ENCODE results near the gene ELMO1. TPM values are rescaled to one million over a fixed set of nuclear protein-coding genes. Genes with fewer than 3 reads are reported as not detected.

ELMO1 gene
- total RNA-seq, 2 experiments from 2014 or later = 68.0 to 74.4 TPM

DNA sequence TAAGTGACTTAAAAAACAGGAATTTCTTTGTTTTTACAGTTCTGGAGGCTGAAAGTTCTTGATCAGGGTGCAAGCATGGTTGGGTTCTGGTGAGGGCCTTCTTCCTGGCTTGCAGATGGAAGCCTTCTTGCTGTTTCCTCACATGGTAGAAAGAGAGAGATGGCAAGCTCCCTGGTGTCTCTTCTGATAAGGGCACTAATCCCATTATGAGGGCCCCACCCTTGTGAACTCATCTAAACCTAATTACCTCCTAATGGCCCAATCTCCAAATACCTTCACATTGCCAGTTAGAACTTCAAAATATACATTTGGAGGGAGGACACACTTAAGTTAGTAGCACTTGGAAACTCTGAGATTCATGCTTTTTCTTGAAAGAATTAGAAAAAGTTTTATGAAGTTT lies 410.0 kb downstream of the ELMO1 start:
- Mint-ChIP-seq H3K4me1 (peaks cover 7% of the 10 kb centered on the region), H3K36me3 (peaks cover 68% of the 10 kb centered on the region), H3K27ac (no peak overlapping the region), H3K9me3 (peaks cover 22% of the 10 kb centered on the region), H3K4me3 (no peak overlapping the region), H3K27me3 (no peaks in the 10 kb centered on the region)
- no peak for DNase-seq

DNA sequence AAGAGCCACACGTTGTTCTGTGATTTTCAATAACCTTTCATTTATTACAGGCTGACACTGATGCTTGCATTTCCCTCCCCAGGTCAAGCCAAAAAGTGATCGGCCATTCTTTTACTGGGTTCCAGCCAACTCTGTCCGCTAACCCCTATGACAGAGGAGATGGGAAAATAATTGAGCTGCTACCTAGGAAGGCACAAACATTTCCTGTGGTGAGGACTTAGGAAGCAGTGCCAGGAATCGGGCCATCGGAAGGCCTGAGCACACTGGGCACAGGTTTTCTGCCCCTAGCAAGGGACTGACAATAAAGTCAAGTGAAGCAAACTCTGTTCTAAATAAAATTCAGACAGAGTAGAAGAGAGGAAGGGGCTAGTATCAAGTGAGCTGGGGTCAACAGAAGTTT lies 411.4 kb downstream of the ELMO1 start:
- DNase-seq = no peak
- H3K9me3 Mint-ChIP-seq = peaks cover 22% of the 10 kb centered on the region
- peaks cover 17% of the 10 kb centered on the region for H3K4me1 Mint-ChIP-seq
- no peak overlapping the region for H3K4me3 Mint-ChIP-seq
- peaks cover 64% of the 10 kb centered on the region for H3K36me3 Mint-ChIP-seq
- H3K27me3 Mint-ChIP-seq = no peaks in the 10 kb centered on the region
- no peak overlapping the region for H3K27ac Mint-ChIP-seq

DNA sequence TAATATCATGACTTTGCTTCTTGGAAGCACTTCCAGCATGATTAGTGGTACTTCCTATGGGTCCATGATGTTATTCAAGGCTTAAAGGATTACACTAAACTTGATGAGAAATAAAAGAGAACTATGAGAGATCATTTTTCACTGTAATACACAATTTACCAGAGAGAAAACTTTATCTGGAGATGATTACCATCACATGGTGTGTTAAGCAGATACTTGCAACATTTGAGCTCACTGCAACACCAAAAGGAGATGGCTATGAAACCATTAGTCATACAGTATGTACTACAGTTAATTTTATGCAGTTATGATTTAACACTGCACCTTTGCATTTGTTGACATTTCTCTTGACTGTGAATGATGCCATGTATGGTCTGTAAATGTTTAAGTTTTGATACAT lies 413.0 kb downstream of the ELMO1 start:
- H3K4me3 Mint-ChIP-seq = no peak overlapping the region
- no peak for DNase-seq
- peaks cover 14% of the 10 kb centered on the region for H3K9me3 Mint-ChIP-seq
- H3K27ac Mint-ChIP-seq = no peak overlapping the region
- H3K4me1 Mint-ChIP-seq = peaks cover 34% of the 10 kb centered on the region
- H3K27me3 Mint-ChIP-seq = no peaks in the 10 kb centered on the region
- H3K36me3 Mint-ChIP-seq = peaks cover 65% of the 10 kb centered on the region

DNA sequence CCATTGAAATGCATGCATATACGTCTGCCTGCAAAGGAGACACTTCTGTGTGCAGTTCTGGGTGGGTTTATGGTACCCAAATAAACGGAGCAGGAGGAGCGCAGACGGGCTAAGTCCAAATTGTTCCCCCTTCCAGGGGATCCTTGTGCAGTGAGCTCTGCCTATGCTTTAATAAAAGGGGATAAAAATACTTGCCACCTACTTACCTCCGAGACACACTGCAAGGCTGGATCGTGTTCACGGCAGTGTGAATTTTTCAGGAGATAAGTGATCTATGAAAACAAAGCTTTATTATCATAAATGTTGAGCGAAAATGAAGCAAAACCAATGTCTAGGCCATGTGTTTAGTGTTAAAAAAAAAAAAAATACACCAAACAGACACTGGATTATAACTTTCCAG lies 415.5 kb downstream of the ELMO1 start:
- Mint-ChIP-seq H3K36me3 (peaks cover 48% of the 10 kb centered on the region), H3K27me3 (no peaks in the 10 kb centered on the region), H3K4me3 (no peak overlapping the region), H3K27ac (no peak overlapping the region), H3K9me3 (peaks cover 2% of the 10 kb centered on the region), H3K4me1 (peaks cover 57% of the 10 kb centered on the region)
- DNase-seq = no peak

DNA sequence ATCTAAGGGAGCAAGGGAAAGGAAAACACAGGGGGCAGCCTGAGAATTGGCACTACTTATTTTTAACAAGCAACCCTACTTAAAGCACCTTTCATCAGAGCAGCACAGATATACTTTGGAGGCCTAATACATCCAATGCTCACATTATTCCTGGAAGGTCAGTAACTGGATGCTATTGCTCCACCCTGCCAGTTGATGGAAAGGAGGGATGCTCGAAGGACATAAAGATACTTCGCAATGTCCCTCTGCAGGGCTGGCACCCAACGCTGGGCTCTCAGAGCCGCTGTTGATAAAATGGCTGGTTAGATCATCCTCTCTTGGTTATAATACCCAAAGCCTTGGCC lies 416.4 kb downstream of the ELMO1 start:
- Mint-ChIP-seq H3K9me3 (no peaks in the 10 kb centered on the region), H3K4me3 (no peak overlapping the region), H3K36me3 (peaks cover 44% of the 10 kb centered on the region), H3K27ac (no peak overlapping the region), H3K4me1 (peaks cover 60% of the 10 kb centered on the region), H3K27me3 (no peaks in the 10 kb centered on the region)
- DNase-seq = no peak

DNA sequence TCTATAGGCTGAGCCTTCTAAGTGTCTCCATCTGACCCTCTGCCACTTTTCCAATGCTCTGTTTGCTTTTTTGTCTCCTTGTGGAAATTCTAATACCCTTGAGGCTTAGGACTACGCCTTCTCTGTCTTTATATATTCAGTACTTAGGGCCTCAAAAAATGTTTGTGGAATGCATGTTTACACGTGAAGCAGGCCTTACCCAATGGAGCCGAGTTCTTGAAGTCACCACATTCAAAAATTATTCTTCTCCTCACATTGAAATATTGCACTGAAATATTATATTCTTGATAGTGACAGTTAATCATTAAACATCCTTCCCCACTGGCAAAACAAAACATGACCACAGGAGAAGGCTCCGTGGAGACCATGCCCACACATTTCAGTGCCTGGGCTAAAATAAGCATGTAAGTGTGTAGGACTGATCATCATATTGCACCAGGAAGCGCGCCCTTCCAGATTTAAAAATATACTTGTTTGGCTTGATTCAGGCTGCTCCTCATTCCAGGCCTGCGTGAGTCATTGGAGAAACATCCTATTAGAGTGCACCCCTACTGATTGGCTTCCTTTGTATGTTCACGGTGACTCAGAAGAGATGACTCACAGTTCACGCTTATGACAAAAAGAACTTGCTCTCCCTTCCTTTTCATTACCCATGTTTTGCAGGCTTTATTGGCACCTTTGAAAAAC lies 416.9 kb downstream of the ELMO1 start:
- DNase-seq = peak; percentile 49
- H3K27me3 Mint-ChIP-seq = no peaks in the 10 kb centered on the region
- H3K27ac Mint-ChIP-seq = peak overlapping the region; percentile 70
- peaks cover 45% of the 10 kb centered on the region for H3K36me3 Mint-ChIP-seq
- H3K4me3 Mint-ChIP-seq = no peak overlapping the region
- H3K9me3 Mint-ChIP-seq = no peaks in the 10 kb centered on the region
- H3K4me1 Mint-ChIP-seq = peaks cover 66% of the 10 kb centered on the region

DNA sequence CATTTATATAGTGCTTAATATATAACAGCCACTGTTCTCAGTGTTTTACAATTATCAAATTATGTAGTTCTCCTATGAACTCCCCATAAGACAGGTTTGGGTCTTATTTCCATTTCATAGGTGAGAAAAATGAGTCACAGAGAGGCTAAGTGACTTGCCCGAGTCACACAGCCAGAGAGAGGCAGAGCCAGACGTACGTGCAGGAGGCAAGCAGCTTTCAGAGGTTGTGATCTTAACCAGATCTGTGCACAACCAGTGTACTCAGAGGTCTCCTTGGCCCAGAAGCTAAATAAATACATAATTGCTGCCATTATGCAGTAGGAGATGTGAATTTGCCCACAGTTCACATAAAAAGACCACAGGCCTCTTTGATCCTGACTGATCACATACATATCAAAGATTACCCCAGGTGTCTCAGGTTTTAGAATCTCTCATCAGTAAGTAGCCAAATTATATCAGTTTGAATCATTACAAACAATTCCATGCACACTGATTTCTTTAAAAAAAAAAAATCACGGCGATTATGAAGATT lies 419.7 kb downstream of the ELMO1 start:
- H3K36me3 Mint-ChIP-seq = peaks cover 53% of the 10 kb centered on the region

DNA sequence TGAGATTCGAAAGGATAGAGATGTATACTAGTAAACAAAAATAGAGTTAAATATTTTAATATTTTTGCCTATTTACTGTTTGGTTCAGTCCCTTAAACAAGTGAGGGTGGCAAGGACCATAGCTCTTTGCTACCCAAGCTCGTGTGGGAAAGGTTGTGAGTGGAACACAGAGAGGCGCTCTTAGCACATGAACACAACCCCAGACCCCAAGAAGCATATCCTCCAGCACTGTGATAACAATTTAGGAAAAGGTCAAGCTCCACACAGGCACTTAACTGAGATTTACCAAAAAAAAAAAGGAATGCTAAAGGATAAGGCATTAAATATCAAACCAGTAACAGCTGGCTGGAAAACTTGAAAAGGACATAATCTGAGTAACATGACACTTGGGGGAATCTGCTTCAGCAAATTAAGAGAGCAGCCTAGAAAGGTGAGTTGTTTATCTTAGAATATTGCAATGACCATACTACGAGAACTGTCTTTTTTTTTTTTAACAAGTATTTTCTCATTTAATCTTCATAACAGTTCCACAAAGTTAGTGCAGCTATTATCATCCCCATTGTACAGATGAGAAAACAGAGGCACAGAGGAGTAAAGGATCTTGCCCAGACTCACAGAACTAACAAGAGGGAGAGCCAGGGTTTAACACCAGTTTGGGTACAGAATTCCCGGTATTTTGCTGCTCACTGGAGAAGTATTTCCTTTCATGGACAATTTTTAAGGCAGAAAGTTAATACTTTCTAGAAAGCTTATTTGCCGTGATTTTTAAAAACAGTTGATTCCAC lies 420.9 kb downstream of the ELMO1 start:
- H3K27ac Mint-ChIP-seq = no peak overlapping the region
- no peaks in the 10 kb centered on the region for H3K27me3 Mint-ChIP-seq
- peaks cover 49% of the 10 kb centered on the region for H3K36me3 Mint-ChIP-seq
- H3K9me3 Mint-ChIP-seq = peaks cover 1% of the 10 kb centered on the region
- H3K4me1 Mint-ChIP-seq = peaks cover 55% of the 10 kb centered on the region
- no peak overlapping the region for H3K4me3 Mint-ChIP-seq
- DNase-seq = no peak

More for the DNA sequence above, 419.7 kb downstream of the ELMO1 start:
- peak overlapping the region; percentile 23 for H3K27ac Mint-ChIP-seq
- no peaks in the 10 kb centered on the region for H3K9me3 Mint-ChIP-seq
- no peaks in the 10 kb centered on the region for H3K27me3 Mint-ChIP-seq
- peak; percentile 46 for DNase-seq
- no peak overlapping the region for H3K4me3 Mint-ChIP-seq
- H3K4me1 Mint-ChIP-seq = peaks cover 62% of the 10 kb centered on the region

DNA sequence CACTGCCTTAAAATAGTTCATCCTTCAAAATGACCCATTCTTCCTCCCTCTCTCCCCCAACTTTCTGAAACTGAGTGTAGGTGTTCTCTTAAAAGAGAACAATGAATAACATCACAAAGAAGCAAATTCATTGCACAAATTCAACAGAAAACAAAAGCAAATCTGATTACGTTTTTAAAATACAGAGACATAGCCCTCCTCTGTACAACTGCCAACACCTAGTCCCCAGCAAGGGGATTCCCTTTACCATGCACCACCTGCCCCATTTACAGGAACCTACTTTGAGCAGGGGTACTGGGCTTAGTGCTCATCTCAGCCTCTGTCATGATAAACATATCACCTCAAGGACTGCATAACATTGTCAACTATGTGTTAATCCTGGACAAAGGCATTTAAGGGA lies 421.6 kb downstream of the ELMO1 start:
- Mint-ChIP-seq H3K36me3 (peaks cover 47% of the 10 kb centered on the region), H3K4me1 (peaks cover 49% of the 10 kb centered on the region), H3K27ac (peak overlapping the region; percentile 49), H3K4me3 (no peak overlapping the region), H3K9me3 (peaks cover 1% of the 10 kb centered on the region), H3K27me3 (no peaks in the 10 kb centered on the region)
- DNase-seq = no peak

DNA sequence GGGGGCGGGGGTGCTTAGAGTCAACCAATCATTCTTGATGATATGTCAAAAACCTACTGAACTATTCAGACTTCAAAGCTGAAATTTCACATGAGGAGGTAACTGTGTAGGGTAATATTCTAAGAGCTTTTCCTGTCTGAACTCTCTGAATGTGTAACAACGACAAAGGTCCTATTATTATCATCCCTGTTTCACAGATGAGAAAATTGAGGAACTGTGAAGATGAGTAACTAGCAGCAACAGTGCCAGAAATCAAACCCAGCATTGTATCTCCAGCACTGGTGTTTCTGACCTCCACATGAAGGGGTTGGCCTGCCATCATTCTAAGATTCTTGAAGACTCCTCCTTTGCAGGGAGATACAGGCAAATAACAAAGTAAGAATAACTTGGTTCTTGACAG lies 429.7 kb downstream of the ELMO1 start:
- H3K4me1 Mint-ChIP-seq = peaks cover 8% of the 10 kb centered on the region
- H3K27ac Mint-ChIP-seq = no peak overlapping the region
- DNase-seq = no peak
- H3K27me3 Mint-ChIP-seq = no peaks in the 10 kb centered on the region
- peaks cover 42% of the 10 kb centered on the region for H3K36me3 Mint-ChIP-seq
- H3K9me3 Mint-ChIP-seq = peaks cover 3% of the 10 kb centered on the region
- no peak overlapping the region for H3K4me3 Mint-ChIP-seq

DNA sequence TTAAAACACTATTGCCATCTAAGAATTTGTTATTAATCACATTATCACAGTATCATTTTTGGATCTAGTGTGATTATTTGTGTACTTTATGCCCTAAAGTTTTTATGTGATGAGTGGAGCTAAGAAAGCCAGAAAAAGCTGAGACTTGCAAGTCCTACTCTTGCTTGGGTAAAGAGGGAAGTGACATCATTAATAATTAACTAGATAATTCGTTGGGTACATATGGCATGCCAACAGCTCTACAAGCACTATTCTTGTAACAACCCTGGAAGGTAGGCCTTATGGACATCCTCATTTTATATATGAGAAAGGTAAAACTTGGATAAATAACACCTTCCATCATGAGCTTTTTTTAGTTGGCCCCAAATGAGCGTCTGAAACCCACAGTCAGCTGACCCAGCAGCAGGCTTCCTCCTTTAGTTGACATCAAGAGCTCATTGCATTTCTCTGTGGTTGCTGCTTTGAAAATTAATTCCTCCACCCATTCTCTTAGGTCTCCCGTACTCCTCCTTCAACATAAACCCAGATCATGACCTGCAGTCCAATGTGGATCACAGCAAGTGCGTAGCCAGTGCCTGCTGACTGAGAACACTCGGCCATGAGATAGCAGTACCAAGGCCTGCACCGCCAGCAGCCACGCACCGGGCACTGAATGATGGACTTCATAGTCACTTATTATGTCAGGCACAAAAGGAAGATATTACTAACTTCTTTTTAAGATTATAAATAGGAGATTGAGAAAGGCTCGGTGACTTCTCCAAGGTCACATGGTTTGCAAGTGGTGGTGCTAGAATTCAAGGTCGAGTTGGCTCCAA lies 432.4 kb downstream of the ELMO1 start:
- Mint-ChIP-seq H3K4me1 (peaks cover 6% of the 10 kb centered on the region), H3K36me3 (peaks cover 39% of the 10 kb centered on the region), H3K27ac (no peak overlapping the region), H3K4me3 (no peak overlapping the region), H3K9me3 (no peaks in the 10 kb centered on the region), H3K27me3 (no peaks in the 10 kb centered on the region)
- no peak for DNase-seq

DNA sequence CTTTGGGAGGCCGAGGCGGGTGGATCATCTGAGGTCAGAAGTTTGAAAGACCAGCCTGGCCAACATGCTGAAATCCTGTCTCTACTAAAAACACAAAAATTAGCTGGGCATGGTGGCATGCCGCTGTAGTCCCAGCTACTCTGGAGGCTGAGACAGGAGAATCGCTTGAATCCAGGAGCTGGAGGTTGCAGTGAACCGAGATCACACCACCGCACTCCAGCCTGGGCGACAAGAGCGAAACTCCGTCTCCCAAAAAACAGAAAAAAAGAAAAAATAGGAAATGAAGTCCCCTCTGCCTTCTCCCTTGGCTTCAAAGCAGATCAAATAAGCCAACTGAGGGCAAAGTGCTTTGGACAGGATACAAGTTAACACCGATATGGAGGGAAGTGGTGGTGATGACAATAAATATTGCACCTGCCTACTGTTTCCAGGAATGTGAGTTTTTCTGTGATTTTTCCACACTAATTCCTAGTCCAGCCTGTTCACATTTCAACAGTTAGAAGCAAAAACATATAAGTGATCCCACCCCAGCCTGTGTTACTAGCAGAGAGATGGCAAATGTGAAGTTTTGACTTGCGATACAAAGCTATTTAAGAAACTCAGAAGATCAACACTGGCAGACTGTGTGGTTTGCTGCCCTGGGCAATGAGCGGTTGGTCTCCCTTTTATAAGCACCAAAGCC lies 433.2 kb downstream of the ELMO1 start:
- H3K27me3 Mint-ChIP-seq = no peaks in the 10 kb centered on the region
- H3K27ac Mint-ChIP-seq = no peak overlapping the region
- H3K4me3 Mint-ChIP-seq = no peak overlapping the region
- H3K9me3 Mint-ChIP-seq = no peaks in the 10 kb centered on the region
- no peak for DNase-seq
- peaks cover 36% of the 10 kb centered on the region for H3K36me3 Mint-ChIP-seq
- peaks cover 6% of the 10 kb centered on the region for H3K4me1 Mint-ChIP-seq

DNA sequence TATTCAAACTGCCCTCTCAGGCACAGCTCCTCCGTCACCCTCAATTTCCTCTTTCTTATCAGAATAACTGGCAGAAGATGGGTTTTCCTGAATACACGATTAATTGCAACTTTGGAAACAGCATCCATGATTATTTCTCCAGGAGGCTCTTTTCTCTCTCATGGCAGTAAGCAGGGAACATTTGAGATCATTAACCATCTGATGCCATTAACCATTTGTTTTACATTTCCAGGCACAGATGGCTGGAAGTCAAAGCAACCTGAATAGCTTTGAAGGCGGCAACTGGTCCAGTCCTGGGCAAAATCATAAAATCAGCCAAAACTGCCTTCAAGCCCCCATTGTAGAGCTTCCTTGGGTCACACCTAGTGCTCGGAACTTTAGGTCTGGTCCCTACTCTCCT lies 434.9 kb downstream of the ELMO1 start:
- Mint-ChIP-seq H3K27me3 (no peaks in the 10 kb centered on the region), H3K4me3 (no peak overlapping the region), H3K36me3 (peaks cover 22% of the 10 kb centered on the region), H3K4me1 (peaks cover 6% of the 10 kb centered on the region), H3K9me3 (no peaks in the 10 kb centered on the region), H3K27ac (no peak overlapping the region)
- no peak for DNase-seq

DNA sequence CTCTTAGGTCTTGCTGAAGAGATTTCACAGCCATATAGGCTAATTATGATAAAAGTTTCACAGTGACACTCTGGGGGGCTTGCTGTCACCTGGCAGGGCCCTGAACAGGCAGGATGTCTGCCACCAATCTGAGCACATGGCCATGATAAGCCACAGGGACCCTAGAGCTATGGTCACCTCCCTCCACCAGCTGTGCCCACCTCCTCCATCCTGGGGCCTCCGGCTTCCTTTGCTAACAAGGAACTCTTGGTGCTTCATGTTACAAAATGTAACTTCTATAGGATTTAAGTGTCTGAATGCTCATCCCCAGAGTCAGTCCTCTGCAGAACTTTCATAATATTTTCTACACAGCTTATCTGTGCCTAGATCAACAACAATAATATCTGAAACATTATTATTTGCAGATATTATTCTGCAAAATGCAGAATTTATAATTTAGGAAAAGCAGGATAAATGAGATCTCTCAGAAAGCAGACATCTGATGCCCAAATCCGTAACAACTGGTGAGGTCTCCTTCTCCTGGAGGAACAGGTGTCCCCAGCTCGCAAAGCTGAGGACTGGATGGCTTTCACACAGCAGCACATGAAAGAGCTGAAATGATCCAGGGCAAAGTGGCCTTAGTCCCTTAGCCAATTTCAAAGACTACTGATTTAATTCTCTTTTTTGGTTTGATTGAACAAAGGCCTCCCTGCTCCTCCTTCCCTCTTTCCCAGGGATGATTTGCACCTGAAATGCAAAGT lies 437.3 kb downstream of the ELMO1 start:
- peaks cover 3% of the 10 kb centered on the region for H3K4me1 Mint-ChIP-seq
- H3K27ac Mint-ChIP-seq = no peak overlapping the region
- DNase-seq = no peak
- H3K27me3 Mint-ChIP-seq = no peaks in the 10 kb centered on the region
- H3K4me3 Mint-ChIP-seq = no peak overlapping the region
- H3K9me3 Mint-ChIP-seq = no peaks in the 10 kb centered on the region
- H3K36me3 Mint-ChIP-seq = peaks cover 20% of the 10 kb centered on the region
